IPS-18a (cell line): ENCODE measurements around the gene HNRNPAB.
"Not testable (repeated sequence)": the region's sequence is repeated elsewhere in the genome, so short reads cannot be mapped to it uniquely, and the experiment has no call there.

ENCODE experiments used
- H3K27ac ChIP-seq: one replicate; pipeline ENCODE4 v1.5.1; 2013; ENCODE audit warnings: low read length
- H3K27me3 ChIP-seq: one replicate; pipeline ENCODE4 v1.6.1; 2013; ENCODE audit warnings: mild to moderate bottlenecking, low read length; ENCODE audit not compliant: control insufficient read depth, insufficient read depth
- H3K36me3 ChIP-seq: one replicate; pipeline ENCODE4 v1.6.1; 2013; ENCODE audit warnings: low read depth, low read length; ENCODE audit not compliant: control insufficient read depth
- H3K4me1 ChIP-seq: one replicate; pipeline ENCODE4 v1.6.1; 2013; ENCODE audit warnings: low read depth, low read length; ENCODE audit not compliant: control insufficient read depth
- H3K4me3 ChIP-seq: one replicate; pipeline ENCODE4 v1.5.1; 2013; ENCODE audit warnings: low read length
- H3K9ac ChIP-seq: one replicate; pipeline ENCODE4 v1.6.1; 2013; ENCODE audit warnings: mild to moderate bottlenecking, low read length, moderate library complexity
- H3K9me3 ChIP-seq: one replicate; pipeline ENCODE4 v1.6.1; 2013; ENCODE audit warnings: low read depth, low read length; ENCODE audit not compliant: control insufficient read depth

HNRNPAB gene

GRCh38 chr5:178234750-178235587, 30.6 kb downstream of the HNRNPAB start:
- Histone ChIP-seq H3K4me3 (no peak overlapping the region), H3K27me3 (no peaks in the 10 kb centered on the region), H3K27ac (no peak overlapping the region), H3K4me1 (peaks cover 6% of the 10 kb centered on the region), H3K9ac (no peak overlapping the region), H3K36me3 (peaks cover 3% of the 10 kb centered on the region), H3K9me3 (no peaks in the 10 kb centered on the region)

- peaks cover 6% of the 10 kb centered on the region for H3K4me1 ChIP-seq
- no peaks in the 10 kb centered on the region for H3K27me3 ChIP-seq
- no peaks in the 10 kb centered on the region for H3K9me3 ChIP-seq
- H3K9ac ChIP-seq: no peak overlapping the region
- no peak overlapping the region for H3K27ac ChIP-seq
- no peak overlapping the region for H3K4me3 ChIP-seq
- H3K36me3 ChIP-seq: peaks cover 3% of the 10 kb centered on the region
These were observed 31.2 kb downstream of the HNRNPAB start for GRCh38 chr5:178235588-178235974.

GRCh38 chr5:178236126-178236525, 31.8 kb downstream of the HNRNPAB start:
- Histone ChIP-seq H3K36me3 (no peaks in the 10 kb centered on the region), H3K4me3 (no peak overlapping the region), H3K9ac (no peak overlapping the region), H3K27me3 (no peaks in the 10 kb centered on the region), H3K4me1 (peaks cover 6% of the 10 kb centered on the region), H3K9me3 (no peaks in the 10 kb centered on the region), H3K27ac (no peak overlapping the region)

- Histone ChIP-seq H3K9ac (no peak overlapping the region), H3K27ac (no peak overlapping the region), H3K36me3 (no peaks in the 10 kb centered on the region), H3K9me3 (no peaks in the 10 kb centered on the region), H3K27me3 (no peaks in the 10 kb centered on the region), H3K4me1 (peaks cover 6% of the 10 kb centered on the region), H3K4me3 (no peak overlapping the region)
These were observed 32.3 kb downstream of the HNRNPAB start for GRCh38 chr5:178236679-178237078.

- H3K4me1 ChIP-seq: peaks cover 6% of the 10 kb centered on the region
- H3K27me3 ChIP-seq: no peaks in the 10 kb centered on the region
- no peak overlapping the region for H3K4me3 ChIP-seq
- no peak overlapping the region for H3K27ac ChIP-seq
- H3K36me3 ChIP-seq: no peaks in the 10 kb centered on the region
- no peaks in the 10 kb centered on the region for H3K9me3 ChIP-seq
- no peak overlapping the region for H3K9ac ChIP-seq
These were observed 33.3 kb downstream of the HNRNPAB start for GRCh38 chr5:178237431-178238312.

GRCh38 chr5:178238313-178238635, 33.9 kb downstream of the HNRNPAB start:
- no peaks in the 10 kb centered on the region for H3K9me3 ChIP-seq
- H3K27ac ChIP-seq: no peak overlapping the region
- H3K9ac ChIP-seq: no peak overlapping the region
- H3K27me3 ChIP-seq: no peaks in the 10 kb centered on the region
- H3K36me3 ChIP-seq: no peaks in the 10 kb centered on the region
- H3K4me1 ChIP-seq: peaks cover 6% of the 10 kb centered on the region
- H3K4me3 ChIP-seq: no peak overlapping the region

GRCh38 chr5:178238711-178239592, 34.6 kb downstream of the HNRNPAB start:
- Histone ChIP-seq H3K4me1 (peaks cover 6% of the 10 kb centered on the region), H3K4me3 (no peak overlapping the region), H3K36me3 (no peaks in the 10 kb centered on the region), H3K9me3 (no peaks in the 10 kb centered on the region), H3K9ac (no peak overlapping the region), H3K27me3 (no peaks in the 10 kb centered on the region), H3K27ac (no peak overlapping the region)

GRCh38 chr5:178239626-178240301, 35.4 kb downstream of the HNRNPAB start:
- not testable (repeated sequence) for H3K9ac ChIP-seq, H3K4me1 ChIP-seq, H3K4me3 ChIP-seq, H3K9me3 ChIP-seq, H3K27ac ChIP-seq, H3K27me3 ChIP-seq, H3K36me3 ChIP-seq

- H3K27me3 ChIP-seq: no peaks in the 10 kb centered on the region
- H3K36me3 ChIP-seq: no peaks in the 10 kb centered on the region
- H3K4me1 ChIP-seq: peaks cover 3% of the 10 kb centered on the region
- H3K4me3 ChIP-seq: no peak overlapping the region
- no peak overlapping the region for H3K27ac ChIP-seq
- no peak overlapping the region for H3K9ac ChIP-seq
- H3K9me3 ChIP-seq: no peaks in the 10 kb centered on the region
These were observed 36.0 kb downstream of the HNRNPAB start for GRCh38 chr5:178240341-178240741.

GRCh38 chr5:178240766-178241165, 36.4 kb downstream of the HNRNPAB start:
- Histone ChIP-seq H3K27me3 (no peaks in the 10 kb centered on the region), H3K4me3 (no peak overlapping the region), H3K27ac (no peak overlapping the region)

GRCh38 chr5:178241231-178241663, 36.9 kb downstream of the HNRNPAB start:
- Histone ChIP-seq H3K27ac (no peak overlapping the region), H3K4me1 (peaks cover 3% of the 10 kb centered on the region), H3K4me3 (no peak overlapping the region), H3K27me3 (no peaks in the 10 kb centered on the region), H3K9ac (no peak overlapping the region), H3K36me3 (no peaks in the 10 kb centered on the region), H3K9me3 (no peaks in the 10 kb centered on the region)

More at GRCh38 chr5:178240766-178241165, 36.4 kb downstream of the HNRNPAB start:
- peaks cover 3% of the 10 kb centered on the region for H3K4me1 ChIP-seq
- no peak overlapping the region for H3K9ac ChIP-seq
- H3K36me3 ChIP-seq: no peaks in the 10 kb centered on the region
- H3K9me3 ChIP-seq: no peaks in the 10 kb centered on the region
